ENCODE results near the gene IL1R1.

Gene IL1R1

DNA sequence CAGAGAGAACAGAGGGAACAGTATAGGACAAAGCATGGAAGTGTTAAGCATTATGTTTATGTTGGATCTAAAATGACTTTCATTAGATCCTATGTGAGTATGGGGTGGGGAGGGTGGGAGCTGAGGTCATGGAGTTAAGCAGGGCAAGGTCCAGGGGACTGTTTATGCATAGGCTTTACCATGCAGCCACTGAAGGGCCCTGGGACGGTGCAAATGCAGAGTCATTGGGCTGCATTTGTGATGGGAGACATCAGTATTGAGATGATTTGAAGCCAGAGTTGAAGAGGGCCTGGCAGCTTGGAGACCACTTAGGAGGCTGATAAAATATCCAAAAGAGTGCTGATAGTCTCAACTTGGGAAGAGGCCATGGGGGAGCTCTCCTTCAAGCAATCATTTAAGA lies 66.9 kb downstream of the IL1R1 start:
- DNase-seq = no peak

DNA sequence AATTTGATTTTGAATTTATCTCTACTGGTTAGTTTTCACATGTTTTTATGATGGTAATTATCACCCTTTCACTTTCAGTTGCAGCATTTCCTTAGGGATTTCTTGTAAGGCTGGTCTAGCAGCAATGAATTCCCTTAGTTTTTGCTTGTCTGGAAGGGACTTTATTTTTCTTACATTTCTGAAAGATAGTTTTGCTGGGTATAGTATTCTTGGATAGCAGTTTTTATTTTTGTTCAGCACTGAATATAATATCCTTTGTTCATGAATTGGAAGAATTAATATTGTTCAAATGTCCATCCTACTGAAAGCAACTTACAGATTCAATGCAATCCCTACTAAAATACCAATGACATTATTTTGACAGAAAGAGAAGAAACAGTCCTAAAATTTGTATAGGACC lies 74.5 kb downstream of the IL1R1 start:
- no peak for DNase-seq

DNA sequence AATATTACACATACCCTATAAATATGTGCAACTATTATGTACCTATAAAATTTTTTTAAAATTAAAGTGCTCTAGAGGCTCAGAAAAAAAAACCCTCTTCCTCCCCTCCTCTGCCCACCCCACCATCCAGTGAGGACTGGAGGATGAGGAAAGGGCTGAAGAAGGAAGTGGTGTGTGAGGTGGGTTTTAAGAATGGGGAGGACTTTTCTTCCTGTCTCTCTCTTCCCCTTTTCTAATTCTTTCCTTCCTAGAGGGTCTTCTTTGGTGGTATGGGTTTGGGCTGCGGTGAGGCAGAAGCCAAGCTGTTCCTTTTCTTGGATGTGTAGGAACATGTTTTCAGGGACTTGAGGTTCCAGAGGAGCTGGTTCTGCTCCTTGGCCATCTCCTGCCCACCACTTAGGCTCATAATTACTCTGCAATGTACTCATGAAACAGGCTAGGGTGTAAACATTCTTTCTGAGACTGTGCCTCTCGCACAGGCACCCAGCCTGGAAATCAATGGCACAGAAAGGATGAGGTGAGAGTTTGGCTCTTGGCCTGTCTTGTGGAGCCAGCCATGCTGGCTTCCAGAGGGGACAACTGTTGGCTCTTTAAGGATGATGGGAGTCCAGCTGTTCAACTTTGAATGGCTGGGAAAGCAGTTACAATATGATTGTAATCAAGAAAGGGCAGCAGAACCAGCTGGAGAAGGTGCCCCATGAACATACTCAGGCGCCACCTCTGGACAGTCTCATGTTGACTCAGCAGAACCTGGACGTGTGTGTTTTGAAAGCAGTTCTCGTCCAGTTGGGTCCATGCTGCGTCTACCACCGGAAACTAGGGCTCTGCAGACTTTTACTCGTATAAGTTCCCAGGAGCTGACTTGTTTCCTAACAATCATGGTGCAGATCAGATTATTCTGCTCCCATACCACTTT lies 82.5 kb downstream of the IL1R1 start:
- DNase-seq = peak; percentile 4

DNA sequence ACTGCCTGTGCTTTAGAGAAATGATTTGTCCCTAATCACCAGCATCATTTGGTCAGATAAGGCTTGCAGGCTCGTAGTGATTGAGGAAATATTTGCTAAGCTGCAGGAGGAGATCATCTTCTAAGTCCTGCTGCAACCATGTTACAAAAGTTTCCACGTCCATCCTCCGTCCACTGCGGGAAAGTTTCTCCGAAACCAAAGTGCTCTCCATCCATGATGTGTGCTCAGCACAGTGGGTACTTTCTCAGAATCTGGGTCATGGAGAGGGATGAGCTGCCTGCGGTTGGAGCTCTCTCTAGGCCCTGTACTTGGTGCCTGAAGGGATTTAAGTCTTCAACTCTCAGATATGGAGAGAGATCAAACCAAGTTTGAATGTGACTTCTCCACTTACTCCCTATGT lies 83.6 kb downstream of the IL1R1 start:
- no peak for DNase-seq

DNA sequence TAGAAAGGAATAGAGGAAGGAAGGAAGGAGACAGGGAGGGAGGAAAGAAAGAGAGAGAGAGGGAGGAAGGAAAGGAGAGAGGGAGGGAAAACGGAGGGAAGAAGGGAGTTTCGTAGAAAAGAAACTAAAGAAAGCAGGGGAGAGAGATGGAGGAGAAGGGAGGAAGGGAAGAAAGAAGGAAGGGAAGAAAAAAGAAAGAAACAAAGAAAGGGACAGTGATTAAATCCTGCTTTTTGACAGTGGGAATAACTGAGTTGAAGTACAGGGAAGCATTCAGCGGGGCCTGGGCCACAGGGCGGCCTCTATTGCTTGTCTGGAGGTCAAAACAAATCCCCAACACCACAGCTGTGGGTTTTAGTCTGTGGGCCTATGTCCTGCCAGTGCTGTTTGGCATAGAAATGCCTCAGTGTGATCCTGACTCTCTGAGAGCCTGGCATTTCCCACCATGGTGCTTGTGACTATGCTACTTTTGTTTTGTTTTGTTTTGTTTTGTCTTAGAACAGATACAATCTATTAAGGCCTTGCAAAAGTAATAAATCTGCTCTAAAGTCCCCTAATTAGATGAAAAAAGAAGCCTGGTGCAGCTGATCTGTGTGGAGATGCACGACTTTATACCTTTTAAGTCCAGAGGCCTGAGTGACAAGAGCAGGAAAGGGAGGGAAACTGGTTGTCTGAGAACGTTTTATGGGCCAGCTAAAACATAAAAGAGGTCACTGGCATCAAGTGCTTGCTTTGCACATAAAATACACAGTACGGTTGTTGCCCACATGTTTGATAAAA lies 84.3 kb downstream of the IL1R1 start:
- no peak for DNase-seq

DNA sequence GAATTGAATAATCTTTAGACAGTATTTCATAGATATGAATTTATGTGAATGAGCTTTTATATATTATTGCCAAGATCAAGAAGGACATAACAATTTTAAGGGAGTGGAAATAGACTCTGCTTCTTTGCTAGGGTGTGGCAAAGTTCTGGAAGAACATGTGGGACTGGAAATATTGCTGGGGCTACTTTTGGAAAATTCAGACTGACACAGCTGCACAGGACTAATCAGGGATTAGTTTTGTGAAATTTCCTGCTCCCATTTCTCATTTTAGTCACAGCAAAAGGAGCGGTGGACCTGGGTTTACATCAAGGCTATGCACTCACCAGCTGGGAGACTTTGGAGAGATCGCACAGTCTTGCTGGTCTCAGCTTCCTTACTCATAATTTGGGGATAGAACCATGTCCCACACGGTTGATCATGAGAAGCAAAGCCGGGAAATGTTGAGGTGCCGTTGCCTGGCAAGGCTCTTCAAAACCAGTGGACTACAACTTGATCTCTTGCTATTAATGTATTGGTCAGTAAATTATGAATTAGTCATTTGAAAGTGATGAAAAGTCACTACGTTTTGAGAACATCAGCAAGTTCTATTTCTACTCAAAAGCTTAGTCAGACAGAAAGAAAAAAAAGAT lies 86.7 kb downstream of the IL1R1 start:
- no peak for DNase-seq

Data from hematopoietic multipotent progenitor cell treated with erythropoietin and hydrocortisone succinate and interleukin-3 and kit ligand, for 8 days (in vitro differentiated cells).